GM21717 (cell line): ENCODE data around the gene HNRNPK.
"Not testable (repeated sequence)": the region's sequence is repeated elsewhere in the genome, so short reads cannot be mapped to it uniquely, and the experiment has no call there.

Experiments used
- ATAC-seq: cut with Tn5 transposase; IDR thresholded peaks from one replicate; pipeline ENCODE4 v1.9.1; 2021; ENCODE audit warnings: mild to moderate bottlenecking, moderate library complexity; ENCODE audit not compliant: unreplicated experiment

HNRNPK gene

DNA sequence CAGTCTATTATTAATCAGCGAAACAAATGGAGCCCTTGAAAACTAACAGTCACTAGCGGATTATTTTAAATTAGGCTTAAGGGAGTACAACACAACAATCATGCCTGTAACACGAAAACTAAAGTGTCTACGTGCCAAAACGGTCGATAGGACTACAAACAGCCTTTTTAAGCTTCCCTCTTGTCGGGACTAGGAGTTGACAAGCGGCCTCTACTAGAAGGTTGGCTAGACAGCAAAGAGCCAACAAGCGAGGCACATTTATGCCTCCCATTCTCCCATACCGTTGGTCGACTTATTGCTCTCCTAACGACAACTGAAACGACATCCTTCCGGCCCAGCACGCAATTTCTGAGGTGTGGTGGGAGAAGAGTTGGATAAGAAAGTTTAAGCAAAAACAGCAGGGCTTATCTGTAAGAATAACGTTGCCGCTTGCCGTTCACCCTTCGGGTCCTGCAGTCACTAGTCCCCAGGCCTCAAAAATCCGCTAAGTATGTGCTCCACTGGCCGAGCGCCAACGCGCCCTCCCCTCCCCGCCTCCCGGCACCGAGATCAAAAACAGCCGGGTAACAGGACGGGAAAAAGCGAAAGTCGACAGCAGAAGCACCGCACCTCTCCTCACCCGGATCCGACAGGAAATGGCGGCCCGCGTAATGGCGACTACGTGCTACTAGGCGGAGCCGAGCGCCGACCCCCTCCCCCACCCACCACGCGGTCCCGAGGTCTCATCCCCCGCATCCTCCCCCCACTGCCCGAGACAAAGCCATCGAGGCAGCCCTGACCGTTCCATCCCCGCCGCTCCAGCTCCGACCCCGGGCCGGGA, 813 bp downstream of the HNRNPK start:
- peak; percentile 30 for ATAC-seq

DNA sequence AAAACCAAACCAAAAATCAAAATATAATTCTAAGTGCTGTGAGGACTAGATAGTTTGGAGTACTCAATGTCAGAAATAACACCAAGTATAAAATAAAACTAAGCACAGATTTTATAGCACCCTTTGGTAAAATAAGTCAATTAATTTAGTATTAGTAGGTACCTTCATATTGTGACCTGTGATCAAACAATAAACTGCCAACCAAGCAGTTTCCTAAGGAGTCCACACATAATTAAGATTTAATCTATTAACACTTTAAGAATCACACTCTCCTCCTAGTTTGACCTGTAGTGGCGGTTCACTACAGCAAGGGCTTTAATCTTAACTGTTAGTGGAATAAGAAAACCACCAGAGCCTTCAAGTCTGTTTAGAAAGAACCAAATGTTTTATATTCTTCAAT, 2.8 kb downstream of the HNRNPK start:
- ATAC-seq: no peak

DNA sequence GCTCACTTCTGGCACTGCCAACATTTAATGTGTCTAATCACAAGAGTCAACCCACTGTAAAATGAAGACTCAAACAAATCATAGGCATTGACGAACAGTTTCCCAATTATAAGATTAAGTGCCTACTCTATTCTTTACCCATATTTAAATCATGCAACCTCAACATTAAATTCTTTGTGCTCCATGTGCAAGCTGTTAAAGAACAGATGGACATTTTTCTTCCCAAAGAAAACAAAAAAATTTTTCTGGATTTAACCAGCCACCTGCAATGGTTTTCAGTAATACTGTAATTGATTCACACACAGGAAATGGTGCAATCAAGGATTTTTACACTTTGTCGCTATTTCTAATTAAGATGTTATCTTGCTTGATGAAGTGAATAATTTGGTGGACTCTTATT, 3.6 kb downstream of the HNRNPK start:
- ATAC-seq: no peak

DNA sequence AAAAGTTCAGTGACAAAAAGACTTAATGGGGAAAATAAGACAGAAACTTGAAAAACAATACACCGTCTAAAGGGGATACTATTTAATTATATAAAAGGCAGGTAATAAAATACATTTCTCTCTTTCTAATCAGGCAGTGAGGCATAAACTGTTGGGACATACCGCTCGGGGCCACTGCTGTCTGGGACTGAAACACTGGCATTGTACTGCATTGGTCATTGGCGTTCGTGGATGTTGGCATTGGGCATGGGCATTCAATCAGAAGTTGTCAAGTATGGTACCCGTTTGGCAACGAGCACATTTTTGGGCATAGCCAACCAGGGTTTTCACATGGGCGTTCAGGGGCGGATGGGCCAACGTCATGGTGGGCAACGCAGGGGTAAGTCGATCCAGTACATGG, 4.7 kb downstream of the HNRNPK start:
- ATAC-seq: no peak

DNA sequence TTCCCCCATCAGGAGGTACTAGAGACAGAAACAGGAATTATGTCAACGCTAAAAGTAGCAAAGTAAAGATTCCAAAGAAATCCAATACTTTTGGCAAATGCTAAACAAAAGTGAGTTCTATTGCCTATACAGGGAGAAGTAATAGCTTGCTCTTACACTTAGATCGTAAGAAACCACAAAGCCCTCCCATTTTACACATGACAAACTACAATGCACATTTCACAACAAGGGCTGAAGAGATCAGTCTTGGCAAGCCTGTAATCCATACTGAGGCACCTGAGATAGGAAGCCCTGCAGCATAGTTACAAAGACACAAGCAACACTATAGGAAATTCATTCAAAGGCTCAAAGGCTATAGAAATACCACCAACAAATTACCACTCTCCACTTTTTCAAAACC, 7.7 kb downstream of the HNRNPK start:
- no peak for ATAC-seq

DNA sequence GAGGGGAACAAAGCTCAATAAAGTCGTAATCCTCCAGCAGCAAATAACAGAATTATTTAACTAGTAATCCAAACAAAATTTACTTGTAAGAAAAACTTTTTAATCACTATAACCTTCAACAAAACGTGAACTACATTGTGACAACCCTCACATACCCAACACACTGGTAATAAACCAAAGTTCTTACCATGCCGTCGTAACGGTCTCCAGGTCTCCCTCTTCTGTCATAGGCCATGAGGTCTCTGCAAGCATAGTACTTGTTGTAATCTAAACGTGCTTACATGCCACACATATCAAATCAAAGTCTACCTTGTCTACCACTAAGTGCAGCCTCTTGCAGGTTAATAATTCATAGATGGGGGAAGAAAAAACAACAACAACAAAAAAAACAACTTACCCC, 8.5 kb downstream of the HNRNPK start:
- ATAC-seq: no peak

DNA sequence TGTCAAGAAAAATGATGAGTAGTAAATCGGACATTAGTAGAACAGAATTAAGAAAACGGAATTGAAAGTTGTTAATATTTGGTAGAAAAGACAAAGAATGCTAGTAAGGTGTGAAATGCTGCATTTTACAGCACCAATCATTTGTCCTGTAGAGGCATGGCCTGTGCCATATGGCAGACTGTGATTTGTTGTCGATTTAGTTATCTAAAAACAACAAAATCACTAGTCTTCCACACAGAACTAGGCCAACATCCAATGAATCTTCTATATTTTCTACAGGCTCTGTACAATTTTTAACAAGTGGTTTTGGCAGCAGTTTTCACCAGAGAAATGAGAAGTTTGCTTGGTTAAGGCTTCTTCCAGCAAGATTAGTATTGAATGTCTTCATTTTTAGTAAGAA, 10.4 kb downstream of the HNRNPK start:
- no peak for ATAC-seq

DNA sequence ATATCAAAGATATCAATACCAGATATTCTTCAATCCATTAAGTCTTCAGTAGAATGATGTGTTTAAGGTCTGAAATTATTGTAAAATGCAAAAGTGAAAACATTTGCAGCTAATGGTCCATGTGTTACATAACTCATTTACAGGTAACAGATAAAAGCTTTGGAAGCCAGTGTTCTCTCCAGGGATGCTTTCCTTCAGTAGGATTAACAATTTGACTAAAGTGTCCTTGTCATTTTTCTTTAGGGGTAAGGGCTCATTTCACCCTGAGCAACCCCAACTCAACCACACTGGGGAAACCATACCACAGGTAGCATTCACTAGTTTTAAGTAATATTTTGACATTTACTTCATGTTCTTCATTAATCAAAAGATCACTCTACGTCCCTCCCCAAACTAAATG, 12.9 kb downstream of the HNRNPK start:
- ATAC-seq: no peak

DNA sequence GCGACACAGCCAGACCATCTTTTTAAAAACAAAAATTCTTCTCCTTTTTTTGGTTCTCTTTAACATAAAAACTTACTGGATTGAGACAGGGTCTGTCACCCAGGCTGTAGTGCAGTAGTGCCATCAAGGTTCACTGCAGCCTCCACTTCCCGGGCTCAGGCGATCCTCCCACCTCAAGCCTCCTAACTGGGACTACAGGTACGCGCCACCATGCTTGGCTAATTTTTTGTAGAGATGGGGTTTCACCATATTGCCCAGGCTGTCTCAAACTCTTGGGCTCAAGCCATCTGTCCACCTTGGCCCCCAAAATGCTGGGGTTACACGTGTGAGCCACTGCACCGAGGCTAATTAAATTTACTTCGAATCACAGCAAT, 13.8 kb downstream of the HNRNPK start:
- no peak for ATAC-seq

DNA sequence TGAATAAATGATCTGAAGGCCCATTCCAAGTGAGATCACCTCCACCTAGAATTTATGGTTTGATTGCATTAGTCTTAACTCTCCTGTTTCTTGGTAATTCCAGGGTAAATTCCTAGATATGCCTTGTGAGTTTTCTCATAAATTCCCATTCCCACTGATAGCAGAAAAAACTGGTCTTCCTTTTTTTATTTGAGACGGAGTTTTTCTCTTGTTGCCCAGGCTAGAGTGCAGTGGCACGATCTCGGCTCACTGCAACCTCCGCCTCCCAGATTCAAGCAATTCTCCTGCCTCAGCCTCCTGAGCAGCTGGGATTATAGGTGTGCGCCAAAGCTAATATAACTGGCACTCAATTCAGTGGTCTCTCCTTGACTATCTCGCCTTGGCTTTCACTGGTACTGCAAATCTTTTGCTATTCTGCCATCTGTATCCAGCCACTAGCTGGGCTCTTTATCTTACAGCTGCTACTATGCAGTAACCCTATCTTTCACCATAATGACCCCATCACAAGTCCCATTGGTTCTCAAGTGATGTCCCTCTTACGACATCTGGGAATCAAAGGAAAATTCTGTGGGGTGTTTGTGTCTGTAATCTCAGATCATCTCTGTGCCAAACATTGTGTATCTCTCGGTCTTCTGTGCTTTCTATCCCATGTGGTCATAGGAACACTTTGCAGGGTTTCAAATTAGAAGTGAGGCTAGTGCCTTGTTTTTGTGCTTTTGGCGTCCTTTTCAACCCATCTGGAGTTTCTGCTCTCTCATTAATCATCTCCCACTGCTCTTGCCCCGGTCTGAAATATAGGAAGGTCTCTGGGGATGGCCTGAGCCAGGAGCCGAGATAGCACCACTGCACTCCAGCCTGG, 14.4 kb downstream of the HNRNPK start:
- ATAC-seq: no peak

DNA sequence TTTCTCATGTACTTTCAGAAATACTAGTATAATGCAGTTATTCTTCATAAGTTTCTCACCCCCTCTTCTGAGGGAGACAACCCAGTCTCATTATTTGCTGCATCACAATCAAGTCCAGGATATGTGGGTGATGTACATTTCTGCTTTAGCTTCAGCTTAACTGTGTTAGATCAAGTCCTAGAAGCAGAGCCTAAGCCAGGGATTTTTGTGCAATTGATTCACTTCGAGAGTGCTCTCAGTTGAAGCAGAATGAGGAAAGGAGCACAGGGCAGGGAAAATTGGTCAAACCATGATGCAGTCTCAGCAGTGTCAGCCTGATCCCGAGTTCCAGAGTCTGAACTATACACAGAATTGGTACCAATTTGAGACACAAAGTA, 15.1 kb downstream of the HNRNPK start:
- no peak for ATAC-seq

DNA sequence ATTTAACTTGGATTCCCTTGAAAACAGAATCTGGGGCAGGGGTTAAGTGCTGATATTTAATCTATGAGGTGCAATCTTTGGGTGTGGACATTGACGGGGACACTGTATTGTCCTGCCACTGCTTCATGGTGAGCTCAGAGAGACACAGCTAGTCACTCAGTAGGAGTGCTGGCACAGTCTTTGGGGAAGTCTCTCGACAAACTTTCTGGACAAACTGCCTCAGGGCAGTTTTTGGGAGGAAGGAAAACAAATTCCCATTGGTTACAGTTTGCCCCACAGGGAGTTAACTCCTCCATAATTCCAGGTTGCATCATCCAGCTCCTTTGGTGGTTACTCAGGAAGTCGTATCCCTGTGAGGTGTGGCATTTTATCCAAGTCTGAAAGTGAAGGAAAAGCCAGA, 17.9 kb downstream of the HNRNPK start:
- ATAC-seq: no peak

DNA sequence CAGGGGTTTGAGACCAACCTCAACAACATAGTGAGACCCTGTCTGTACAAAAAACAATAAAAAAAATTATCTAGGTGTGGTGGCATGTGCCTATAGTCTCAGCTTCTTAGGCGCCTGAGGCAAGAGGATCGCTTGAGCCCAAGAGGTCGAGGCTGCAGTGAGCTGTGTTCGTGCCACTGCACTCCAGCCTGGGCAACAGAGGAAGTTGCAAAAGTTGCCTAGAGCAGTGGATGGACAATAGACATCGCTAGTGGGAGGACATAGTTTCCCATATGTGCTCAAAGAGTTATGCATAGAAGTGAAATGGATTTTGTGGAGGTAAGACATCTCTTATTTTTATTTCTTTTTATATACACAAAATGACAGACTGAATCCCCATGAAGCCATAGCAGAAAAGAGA, 19.0 kb downstream of the HNRNPK start:
- ATAC-seq: no peak

DNA sequence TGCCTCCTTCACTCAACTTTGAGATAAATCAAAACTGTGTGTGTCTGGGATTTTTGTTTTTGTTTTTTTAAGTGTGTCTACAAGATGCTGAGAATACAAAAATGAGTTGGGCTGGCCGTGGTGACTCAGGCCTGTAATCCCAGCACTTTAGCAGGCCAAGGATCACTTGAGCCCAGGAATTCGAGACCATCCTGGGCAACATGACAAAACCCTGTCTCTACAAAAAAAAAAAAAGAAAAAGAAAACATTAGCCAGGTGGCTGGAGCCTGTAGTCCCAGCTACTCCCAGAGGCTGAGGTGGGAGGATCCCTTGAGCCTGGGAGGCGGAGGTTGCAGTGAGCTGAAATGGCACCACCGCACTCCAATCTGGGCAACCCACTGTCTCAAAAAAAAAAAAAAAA, 21.0 kb downstream of the HNRNPK start:
- no peak for ATAC-seq

DNA sequence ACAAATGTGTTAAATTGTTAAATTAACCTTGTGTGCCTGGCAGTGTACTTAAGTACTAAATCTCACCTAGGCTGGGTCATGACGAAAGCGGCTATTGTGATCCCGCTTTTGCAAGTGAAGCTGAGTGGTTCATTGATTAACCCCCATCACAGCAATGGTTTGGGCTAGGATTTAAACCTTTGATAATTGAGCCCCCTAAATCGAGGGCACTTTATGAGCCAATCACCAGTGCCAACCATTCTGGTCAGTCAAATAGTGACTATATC, 22.8 kb downstream of the HNRNPK start:
- no peak for ATAC-seq

DNA sequence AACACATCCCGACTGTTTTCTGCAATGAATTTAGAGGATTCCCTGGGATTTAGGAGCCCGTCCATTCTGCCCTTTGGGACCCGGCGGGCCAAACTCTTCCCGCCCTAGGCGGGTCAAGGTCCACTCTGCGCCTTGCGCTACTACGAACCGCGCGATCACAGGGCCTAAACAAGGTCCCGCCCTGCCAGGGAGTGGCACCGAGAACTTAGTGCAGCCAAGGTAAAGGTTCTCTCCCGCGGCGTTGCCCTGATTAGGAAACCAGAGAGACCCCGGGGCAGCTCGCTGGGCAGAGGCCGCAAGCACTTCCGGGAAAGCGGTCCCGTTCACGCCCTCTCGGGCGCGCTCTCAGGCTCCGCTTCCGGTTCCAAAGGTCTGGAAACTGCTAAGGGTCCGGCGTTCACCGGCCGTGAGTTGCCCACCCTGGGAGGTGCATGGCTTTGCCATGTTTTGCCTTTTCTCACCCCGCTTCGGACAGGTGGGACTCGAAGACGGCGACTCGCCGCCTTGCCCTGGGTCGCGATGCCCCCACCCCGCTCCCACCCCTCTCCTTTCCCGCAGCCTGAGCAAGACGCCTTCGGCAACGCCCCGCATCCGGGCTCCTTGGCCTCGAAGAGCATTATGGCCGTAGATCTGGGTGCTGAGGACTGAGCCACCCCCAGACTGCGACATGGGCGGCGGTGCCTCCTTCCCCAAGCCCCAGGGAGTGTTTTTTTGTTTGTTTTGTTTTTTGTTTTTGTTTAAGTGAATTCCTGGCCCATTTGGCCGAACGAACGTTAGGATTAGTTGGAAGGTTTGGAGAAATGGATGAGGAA, 23.4 kb downstream of the HNRNPK start:
- ATAC-seq: peak; percentile 85

DNA sequence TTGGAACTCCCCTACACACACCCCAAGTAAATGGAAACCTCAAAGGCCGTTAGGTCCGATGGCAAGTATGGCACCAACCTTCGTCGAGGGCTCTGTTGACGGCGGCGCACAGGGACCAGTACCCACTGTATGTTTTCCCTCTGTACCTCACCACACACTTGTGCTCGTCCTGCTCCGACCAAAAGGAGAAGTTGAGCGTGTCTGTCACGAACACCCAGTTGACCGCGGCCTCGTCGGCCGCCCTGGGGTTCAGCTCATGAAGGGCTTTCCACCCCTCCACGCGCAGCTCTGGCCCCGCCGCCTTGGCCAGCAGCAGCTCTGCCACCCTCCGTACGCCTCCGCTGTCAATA, 24.0 kb downstream of the HNRNPK start:
- ATAC-seq: peak; percentile 59

DNA sequence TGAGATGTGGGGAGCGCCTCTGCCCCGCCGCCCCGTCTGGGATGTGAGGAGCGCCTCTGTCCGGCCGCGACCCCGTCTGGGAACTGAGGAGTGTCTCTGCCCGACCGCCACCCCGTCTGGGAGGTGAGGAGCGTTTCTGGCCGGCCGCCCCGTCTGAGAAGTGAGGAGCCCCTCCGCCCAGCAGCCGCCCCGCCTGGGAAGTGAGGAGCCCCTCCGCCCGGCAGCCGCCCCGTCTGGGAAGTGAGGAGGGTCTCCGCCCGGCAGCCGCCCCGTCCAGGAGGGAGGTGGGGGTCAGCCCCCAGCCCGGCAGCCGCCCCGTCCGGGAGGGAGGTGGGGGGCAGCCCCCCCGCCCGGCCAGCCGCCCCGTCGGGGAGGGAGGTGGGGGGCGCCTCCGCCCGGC, 31.9 kb downstream of the HNRNPK start:
- ATAC-seq: not testable (repeated sequence)

DNA sequence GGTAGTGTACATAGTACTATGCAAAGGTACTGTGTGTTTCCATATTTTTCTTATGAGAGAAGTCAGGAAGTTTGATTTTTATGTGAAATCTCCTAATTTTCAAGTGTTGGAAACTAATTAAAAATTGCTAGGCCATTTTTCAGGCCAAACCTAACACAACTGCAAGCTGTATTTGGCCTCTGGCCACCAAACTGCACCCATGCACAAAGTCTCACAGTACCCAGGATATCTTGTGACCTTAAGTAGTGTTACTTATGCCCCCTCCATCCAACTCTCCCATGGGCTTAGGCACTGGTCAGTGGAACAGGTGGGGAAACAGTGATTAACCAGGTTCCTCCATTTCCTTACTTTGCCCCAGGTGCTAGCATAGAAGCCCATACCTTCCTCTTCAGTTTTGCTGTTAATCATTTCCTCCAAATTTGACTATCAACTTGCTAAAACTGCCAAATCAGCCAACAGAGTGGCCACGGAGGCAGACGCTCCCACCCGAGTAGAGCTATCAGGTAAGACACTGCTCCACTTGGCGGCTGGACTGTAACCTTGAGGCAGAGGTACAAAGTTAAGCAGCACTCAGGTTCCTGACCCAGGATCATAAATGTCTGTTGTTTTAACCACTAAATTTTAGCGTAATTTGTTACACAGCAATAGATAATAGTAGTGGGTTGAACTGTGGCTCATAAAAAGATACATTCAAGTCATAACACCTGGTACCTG, 39.3 kb downstream of the HNRNPK start:
- ATAC-seq: no peak

DNA sequence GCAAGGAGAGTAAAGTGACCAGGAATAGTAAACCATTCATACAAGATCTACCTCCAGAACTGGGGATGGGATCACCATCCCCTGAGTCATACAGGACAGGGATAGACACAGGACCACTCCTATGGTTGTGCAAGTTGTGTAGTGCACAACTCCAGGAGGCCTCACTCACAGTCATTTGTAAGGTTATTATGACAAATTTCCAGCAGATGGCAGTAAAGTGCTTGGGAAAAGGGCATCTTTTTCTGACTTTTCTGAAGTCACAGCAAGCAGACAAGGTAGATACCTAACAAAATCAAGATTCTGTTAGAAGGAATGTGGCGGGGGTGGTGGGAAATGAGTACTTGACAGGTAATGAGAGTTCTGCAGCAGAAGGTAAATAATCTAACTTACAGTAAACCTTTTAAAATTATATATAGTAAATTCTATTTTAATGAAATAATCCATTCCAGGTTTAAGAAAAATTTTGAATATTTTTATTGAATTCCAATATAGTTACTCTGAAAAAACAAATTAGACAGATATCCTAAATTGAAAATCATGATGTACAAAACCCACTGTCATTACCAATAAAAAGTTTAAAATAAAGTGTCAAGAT, 42.1 kb downstream of the HNRNPK start:
- no peak for ATAC-seq

DNA sequence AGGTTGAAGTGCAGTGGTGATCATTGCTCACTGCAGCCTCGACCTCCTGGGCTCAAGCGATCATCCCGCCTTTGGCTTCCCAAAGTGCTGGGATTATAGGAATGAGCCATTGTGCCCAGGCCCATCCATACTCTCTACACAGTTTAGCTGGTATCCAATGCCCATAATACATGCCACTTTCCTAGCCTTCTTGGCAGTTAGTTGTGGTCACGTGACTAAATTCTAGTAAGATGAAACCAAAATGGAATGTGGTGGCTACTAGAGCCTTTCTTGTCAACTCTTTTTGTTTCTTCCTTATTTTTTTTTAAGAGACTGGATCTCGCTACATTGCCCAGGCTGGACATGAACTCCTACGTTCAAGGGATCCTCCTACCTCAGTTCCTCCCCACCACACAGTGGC, 43.5 kb downstream of the HNRNPK start:
- no peak for ATAC-seq
